IMR-90 (cell line): ENCODE data around the gene MIER2. TPM values are rescaled to one million over a fixed set of nuclear protein-coding genes. Genes with fewer than 3 reads are reported as not detected.

Experiments used
- MAFK ChIP-seq: IDR thresholded peaks from 2 replicates; pipeline ENCODE4 v1.6.1; 2012; ENCODE audit warnings: low read depth, low read length, improper control_type of control experiment
- POLR2A ChIP-seq: IDR thresholded peaks from 2 replicates; pipeline ENCODE4 v1.6.1; 2012; ENCODE audit warnings: mild to moderate bottlenecking, low read depth, low read length
- RAD21 ChIP-seq: IDR thresholded peaks from 2 replicates; pipeline ENCODE4 v1.6.1; 2012; ENCODE audit warnings: low read length, improper control_type of control experiment
- polyA plus RNA-seq, 3 experiments: library from polyadenylated mRNA; depleted of rRNA; stranded (reverse); fragments of >200 nt; gene quantifications; 2 replicates each; pipeline ENCODE4 v1.2.3, GENCODE V29; 2012; ENCODE audit warnings: low replicate concordance in 1 of 3
- total RNA-seq: library from RNA; depleted of rRNA; stranded (reverse); fragments of >200 nt; gene quantifications from 2 replicates; pipeline ENCODE4 v1.2.3, GENCODE V29; 2012
- TF ChIP-seq, protein P1 (sequence below): conservative IDR thresholded peaks from 2 replicates; pipeline ENCODE4 v1.5.1; 2012; ENCODE audit warnings: mild to moderate bottlenecking, low read depth, low read length, improper control_type of control experiment

Gene MIER2
- total and polyA plus RNA-seq, 2 of the 4 experiments (the other 2 are of a cell fraction), result 28.0 to 28.4 TPM

DNA sequence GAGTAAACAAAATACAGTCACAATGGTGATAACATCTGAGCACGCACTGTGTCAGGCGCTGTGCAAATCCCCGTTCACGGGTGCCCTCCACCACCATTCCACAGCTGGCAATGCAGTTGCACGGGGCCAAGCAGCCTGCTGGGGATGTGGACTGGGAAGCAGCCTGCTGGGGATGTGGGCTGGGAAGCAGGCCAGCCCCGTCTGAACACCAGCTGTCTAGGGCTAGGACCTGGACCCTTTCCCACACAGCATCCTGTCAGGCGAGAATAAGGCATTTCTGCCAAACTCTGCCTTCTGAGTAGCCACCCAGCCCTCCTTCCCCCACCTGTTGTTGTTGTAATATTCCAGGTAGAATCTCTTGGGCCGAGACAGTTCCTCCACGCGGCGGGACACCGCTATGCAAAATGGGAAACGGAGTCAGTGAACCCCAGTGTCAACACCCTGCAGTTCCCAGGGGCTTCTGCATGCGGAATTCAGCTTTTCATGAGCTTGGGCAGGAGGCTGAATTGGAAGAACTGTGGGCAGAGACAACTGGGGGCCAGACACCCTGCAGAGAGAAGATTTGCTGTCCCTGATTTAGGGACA is 27.8 kb upstream of the MIER2 start (continued):
- TF ChIP-seq, protein P1, sequence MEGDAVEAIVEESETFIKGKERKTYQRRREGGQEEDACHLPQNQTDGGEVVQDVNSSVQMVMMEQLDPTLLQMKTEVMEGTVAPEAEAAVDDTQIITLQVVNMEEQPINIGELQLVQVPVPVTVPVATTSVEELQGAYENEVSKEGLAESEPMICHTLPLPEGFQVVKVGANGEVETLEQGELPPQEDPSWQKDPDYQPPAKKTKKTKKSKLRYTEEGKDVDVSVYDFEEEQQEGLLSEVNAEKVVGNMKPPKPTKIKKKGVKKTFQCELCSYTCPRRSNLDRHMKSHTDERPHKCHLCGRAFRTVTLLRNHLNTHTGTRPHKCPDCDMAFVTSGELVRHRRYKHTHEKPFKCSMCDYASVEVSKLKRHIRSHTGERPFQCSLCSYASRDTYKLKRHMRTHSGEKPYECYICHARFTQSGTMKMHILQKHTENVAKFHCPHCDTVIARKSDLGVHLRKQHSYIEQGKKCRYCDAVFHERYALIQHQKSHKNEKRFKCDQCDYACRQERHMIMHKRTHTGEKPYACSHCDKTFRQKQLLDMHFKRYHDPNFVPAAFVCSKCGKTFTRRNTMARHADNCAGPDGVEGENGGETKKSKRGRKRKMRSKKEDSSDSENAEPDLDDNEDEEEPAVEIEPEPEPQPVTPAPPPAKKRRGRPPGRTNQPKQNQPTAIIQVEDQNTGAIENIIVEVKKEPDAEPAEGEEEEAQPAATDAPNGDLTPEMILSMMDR, result no peak
- TF ChIP-seq RAD21 (no peak), MAFK (no peak), POLR2A (no peak)
